Stimulated activated CD4-positive, alpha-beta T cell treated with anti-CD3 and anti-CD28 coated beads, Interleukin-12 subunit alpha, Interleukin-12 subunit beta, amount 100 ng/mL, for 48 hours (primary cell): ENCODE data around the gene DNMBP.
"Not testable (repeated sequence)": the region's sequence is repeated elsewhere in the genome, so short reads cannot be mapped to it uniquely, and the experiment has no call there.

Experiments
- DNase-seq, 3 donors: peaks; one replicate each; pipeline ENCODE4 v3.0.0-alpha.2; 2020; ENCODE audit warnings: low read depth in 2 of 3, low spot score in 1 of 3

Gene DNMBP

DNA sequence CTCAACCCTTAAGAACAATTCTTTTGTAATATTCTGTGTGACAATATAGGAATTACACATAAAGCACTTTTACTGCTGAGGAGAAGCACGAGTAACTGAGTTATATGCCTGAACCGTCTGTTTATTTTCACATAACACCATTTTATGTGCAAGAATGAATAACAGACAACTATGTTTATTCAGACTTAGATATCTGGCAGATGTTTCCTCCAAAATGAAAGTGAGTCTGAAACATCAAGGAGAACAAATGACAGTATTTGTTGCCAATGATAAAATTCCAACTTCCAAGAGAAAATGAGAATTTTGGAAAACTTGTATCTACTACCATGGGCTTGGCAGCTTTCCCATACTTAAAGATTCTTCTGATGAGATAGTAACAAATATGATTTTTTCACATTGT is 51.4 kb downstream of the DNMBP start:
- DNase-seq = no peak

- not testable (repeated sequence) for DNase-seq
Observed at GRCh38 chr10:99953510-99953909, 56.2 kb downstream of the DNMBP start.

GRCh38 chr10:99952799-99953198 is 56.9 kb downstream of the DNMBP start:
- no peak for DNase-seq

GRCh38 chr10:99946051-99946450 is 63.7 kb downstream of the DNMBP start:
- not testable (repeated sequence) for DNase-seq

- DNase-seq = no peak
Observed at GRCh38 chr10:99945263-99945662, 64.5 kb downstream of the DNMBP start.

DNA sequence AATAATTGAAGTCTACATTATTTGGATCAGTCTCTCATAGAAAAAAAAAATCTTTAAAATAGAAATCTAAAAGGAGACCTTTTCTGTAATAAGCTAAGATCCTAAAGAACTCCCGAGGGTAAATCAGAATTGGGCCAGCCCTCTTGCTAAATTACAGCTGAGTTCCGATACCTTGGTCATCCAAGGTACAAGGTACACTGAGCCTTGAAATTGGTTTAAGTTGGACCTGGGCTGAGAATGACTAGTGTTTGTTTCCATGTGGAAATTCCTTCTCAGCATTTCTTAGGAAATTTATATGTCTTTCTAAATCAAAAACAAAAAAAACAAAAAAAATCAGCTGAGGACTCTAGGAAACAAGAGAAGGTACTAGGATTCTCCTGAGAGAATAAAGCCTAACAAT is 64.9 kb downstream of the DNMBP start:
- DNase-seq = no peak

DNA sequence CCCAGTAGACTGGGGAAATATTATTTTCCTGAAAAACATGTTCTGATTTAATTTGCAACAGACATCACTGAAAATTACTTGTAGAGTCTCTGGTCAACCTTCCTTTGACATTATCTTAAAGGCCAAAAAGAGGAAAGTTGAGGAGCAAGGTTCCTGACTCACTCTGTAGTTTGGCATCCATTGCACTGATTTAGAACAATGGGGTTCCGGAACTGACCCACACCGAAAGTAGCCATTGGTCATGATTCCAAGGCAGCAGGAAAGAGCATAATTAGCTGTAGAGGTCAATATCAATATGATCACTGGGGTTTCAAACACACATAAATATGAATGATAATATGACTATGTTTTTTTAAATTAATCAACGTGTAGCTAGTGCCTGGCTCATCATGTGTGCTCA is 65.8 kb downstream of the DNMBP start:
- no peak for DNase-seq

DNA sequence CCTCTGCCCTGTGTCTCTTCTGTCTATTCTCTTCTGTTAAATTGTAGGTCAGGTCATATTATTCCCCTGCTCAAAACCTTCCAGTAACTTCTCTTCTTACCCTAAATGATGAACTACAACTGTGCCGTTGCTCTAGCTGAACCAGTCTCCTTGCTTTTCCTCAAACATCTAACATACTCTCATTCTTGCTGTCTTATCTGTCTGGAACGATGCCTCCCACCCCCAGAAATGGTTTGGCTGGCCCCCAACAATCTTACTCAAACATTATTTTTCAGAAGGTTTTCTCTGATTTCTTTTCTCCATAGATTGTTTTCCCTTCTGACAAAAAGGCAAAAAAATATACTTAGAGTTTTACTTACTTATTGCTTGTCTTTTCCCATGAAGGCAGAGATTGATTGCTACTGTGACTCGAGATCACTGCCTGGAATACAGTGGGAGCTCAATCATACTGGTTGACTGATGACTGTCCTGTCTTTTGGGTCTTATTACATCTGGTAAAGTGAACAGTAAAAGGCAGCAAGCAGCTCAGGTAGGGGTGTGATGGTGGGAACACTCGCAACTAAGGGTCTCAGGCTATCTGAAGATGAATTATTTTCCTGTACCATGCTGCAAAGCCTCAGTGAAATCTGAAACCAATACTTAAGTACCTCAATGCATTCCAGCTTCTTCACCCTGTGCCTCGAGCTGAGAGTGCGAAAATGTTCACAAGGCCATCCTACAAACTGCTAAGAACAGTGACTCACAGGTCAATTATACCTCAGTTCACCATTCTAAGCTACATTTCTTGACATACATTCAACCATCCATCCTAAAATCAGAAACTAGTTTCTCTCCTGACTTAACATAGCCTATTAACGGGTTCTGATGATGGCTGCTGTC is 67.6 kb downstream of the DNMBP start:
- no peak for DNase-seq

DNA sequence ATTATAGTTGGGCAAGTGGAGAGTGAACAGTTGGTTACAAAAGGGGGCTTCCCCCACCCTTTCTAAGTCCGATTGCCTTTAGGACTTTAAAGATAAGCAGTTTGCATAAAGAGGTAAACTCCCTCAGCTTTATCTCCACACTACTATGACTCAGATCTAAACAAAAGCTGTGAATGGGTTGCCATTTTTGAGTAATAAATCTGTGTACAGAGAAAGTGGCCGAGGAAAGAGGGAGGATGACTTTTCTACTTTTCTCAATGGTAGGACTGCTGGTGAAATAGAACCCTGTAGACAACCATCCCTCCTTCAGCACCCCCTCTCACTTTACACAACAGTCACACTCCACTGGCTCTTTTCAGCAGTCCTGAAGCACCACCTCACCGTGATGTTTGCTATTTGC is 71.2 kb downstream of the DNMBP start:
- DNase-seq = no peak

GRCh38 chr10:99937630-99938029 is 72.1 kb downstream of the DNMBP start:
- no peak for DNase-seq

DNA sequence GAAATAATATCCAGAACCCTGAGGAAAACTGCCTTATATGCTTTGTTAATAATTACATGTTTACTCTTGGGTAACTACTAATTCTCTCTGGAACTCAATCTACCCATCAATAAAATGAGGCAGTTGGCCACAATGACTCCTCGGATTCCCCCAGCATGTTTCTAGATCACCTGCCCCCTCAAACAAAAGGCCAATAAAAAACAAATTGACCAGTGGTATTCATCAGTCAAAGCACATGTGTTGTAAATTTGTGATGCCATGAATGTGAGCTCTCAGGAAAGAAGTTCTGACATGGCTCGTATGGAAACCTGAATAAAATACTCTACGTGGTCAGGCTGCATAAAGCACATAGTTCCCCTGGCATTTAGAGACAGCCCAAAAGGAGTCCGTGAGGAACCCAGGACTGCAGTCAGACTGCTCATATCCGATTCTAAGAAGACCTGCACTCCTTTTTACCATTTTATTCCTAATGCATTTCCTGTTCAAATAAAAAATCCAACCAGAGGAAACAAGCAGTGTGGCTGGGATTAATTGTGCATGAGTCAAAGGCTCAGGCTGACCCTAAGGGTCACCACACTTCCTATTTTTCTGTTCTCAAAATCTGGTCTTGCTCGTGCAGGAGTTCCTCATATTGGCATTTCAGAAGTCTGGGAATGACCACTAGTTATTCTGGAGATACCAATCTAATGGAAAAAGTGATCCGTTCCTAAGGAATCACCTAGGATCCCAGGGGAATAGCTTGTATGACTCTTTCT is 77.4 kb downstream of the DNMBP start:
- not testable (repeated sequence) for DNase-seq

GRCh38 chr10:99930731-99931550 is 78.8 kb downstream of the DNMBP start:
- DNase-seq = no peak

DNA sequence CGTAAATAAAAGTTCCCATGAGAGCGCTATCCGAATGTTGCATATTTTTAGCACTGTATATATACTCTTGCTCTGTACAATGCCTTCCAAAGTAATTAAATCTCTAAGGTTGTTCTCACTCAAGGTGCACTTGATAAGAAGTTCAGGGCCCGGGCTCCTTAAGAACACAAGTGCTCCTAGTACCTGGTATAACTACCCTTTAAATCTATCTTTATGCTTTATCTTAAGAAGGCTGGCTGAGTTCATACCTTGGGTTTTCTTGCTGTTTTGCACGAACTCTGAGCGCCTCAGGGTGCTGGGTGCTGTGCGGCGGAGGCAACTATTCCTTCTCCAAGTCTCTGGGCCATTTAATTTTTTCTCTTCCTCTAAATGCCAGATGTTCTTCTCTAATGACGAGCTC is 80.4 kb downstream of the DNMBP start:
- DNase-seq = no peak

DNA sequence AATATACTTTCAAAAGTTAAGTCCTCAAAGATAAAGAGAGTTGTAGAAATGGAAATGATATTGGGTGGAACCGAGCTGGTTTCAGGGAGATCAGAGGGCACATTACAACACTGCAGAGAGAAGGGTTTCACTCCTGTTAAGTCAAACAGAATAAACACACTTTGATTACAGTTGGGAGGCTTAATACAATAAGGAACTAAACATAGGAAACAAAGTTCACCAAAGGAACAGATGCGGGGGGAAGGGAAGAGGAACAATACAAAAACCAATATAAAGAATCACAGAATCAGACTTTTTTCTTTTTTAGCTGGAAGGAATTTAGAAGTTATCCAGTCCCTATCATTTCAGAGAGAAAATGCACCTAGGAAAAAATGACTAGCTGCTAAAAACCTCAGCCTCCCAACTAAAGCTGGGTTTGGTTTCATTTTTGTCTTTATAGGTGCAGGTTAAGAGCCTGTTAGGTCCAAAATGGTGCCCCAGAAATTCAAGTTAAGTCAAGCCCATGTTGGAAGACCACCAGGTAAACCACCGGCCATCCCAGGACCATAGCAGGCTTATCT is 81.9 kb downstream of the DNMBP start:
- DNase-seq = no peak

DNA sequence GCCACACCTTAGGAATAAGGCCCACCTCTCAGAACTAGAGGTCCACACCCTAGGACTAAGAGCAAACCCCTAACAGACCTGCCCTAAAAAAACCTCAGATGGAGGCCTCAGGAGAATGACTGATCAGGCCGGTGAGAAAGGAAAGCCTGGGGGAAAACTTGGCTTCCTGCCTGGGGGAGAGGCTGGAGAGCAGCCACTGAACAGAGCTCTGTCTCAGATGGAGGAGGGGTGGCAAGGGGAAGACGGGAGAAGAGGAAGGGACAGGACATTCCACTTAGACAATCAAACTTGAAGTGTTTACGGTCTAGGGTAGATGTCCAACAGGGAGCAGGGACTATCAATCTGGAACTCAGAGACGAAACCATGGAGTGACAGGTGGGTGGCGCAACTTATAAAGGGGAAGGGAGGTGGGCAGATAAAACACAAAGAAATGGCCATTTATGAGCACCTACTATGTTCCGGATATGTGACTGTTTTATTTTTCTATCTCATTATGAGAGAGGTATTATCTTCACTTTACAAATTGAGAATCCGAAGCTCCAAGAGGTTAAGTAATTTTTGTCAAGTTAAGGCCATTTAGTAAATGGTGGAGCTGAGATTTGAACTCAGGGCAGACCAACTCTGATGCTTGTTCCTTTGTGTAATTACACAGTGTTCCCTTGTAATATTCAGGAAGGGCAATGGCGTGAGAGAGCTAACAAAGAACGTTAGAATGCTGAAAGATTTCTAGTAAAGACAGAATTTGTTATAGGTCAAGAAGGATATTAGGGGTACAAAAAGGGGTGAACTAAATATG is 82.6 kb downstream of the DNMBP start:
- no peak for DNase-seq

GRCh38 chr10:99924451-99925255 is 85.1 kb downstream of the DNMBP start:
- DNase-seq = no peak

DNA sequence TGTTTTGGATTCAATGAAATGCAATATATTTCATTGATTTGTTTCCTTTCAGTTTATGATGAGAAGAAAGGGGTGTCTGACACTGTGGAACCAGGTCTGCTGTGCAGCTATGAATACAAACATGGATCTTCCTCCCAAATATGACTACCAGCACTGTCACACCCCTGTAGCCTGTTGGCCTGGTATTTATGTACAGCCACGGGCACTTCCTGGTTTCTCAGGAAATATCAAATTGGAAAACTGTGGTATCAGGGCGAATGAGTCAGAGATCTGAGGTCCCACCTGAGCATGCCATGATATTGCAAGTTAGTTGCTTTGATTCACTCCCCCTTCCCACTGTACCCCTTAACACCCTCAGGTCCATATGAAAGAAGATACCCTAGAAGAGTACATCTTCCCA is 87.8 kb downstream of the DNMBP start:
- no peak for DNase-seq

DNA sequence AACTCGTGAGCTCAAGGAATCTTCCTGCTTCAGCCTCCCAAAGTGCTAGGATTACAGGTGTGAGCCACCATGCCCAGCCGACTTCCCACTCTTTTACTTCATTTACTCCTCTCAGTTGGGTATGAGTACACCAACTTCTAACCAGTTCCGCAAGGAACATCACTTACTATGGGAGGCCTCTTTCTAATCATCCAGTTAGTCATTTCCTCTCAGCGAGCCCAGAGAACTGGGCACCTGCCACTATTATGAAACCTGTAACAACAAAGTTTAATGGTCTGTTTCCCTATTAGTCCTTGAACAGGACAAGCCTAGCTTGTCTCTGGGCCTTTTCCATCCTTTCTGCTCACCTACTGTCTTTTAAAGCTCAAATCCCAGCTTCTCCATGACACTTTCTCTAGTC is 88.8 kb downstream of the DNMBP start:
- no peak for DNase-seq

GRCh38 chr10:99920486-99920885 is 89.3 kb downstream of the DNMBP start:
- no peak for DNase-seq
